Ascending aorta (tissue), 2 donors: Measurements from ENCODE around the gene FRMD4A. TPM values are rescaled to one million over a fixed set of nuclear protein-coding genes. Genes with fewer than 3 reads are reported as not detected.

Experiments
- DNase-seq, 2 donors: peaks; one replicate each; pipeline ENCODE4 v3.0.0-alpha.2; 2019; ENCODE audit warnings: low spot score in 2 of 2
- H3K27ac ChIP-seq, 2 donors: fragments of 200-600 bp; sonication (generic); one replicate each; pipeline ENCODE4 v1.5.1; 2016 to 2017; ENCODE audit warnings: mild to moderate bottlenecking in 1 of 2
- H3K27me3 ChIP-seq: fragments of 200-600 bp; sonication (generic); one replicate; pipeline ENCODE4 v1.5.1; 2017
- H3K36me3 ChIP-seq, 2 donors: fragments of 200-600 bp; sonication (generic); one replicate each; pipeline ENCODE4 v1.5.1; 2016
- H3K4me1 ChIP-seq, 2 donors: fragments of 200-600 bp; sonication (generic); one replicate each; pipeline ENCODE4 v1.5.1; 2016 to 2017; ENCODE audit warnings: mild to moderate bottlenecking in 1 of 2
- H3K4me3 ChIP-seq, 2 donors: fragments of 200-600 bp; sonication (generic); one replicate each; pipeline ENCODE4 v1.5.1; 2016 to 2017; ENCODE audit warnings: mild to moderate bottlenecking in 1 of 2
- H3K9me3 ChIP-seq, 2 donors: fragments of 200-600 bp; sonication (generic); one replicate each; pipeline ENCODE4 v1.5.1; 2016
- CTCF ChIP-seq, 3 experiments: fragments of 200-600 bp in 2 of 3; fragments of 450-650 bp in 1 of 3; sonication (generic) in 2 of 3; IDR thresholded peaks; one replicate each; pipeline ENCODE4 v1.5.1; 2016 to 2019; ENCODE audit warnings: antibody characterized with exemption in 3 of 3, mild to moderate bottlenecking in 1 of 3, moderate library complexity in 1 of 3
- intact Hi-C: fragments of 100-400 bp; cut with DNase I; formaldehyde crosslinking; loops from one replicate; pipeline ENCODE4 v1.15.1; 2023
- total RNA-seq: library from RNA; depleted of rRNA; stranded (reverse); fragments of >200 nt; gene quantifications from one replicate; pipeline ENCODE4 v1.1.0, GENCODE V29; 2016

FRMD4A gene
- total RNA-seq, 1 donor from 2014 or later: 108 TPM

- Histone ChIP-seq H3K4me3 (no peak overlapping the region), H3K27ac (no peak overlapping the region), H3K4me1 (no peaks in the 10 kb centered on the region), H3K27me3 (no peaks in the 10 kb centered on the region), H3K9me3 (peaks cover 0 to 3% of the 10 kb centered on the region in 2 donors), H3K36me3 (no peaks in the 10 kb centered on the region)
- intact Hi-C loops: no loop called here
- TF ChIP-seq CTCF (IDR thresholded peaks at IDR 0.05): no peak
- DNase-seq: no peak
These were observed 219.5 kb downstream of the FRMD4A start for GRCh38 chr10:14111208-14111607.

GRCh38 chr10:14106828-14107227 lies 223.9 kb downstream of the FRMD4A start:
- H3K27me3 ChIP-seq: no peaks in the 10 kb centered on the region
- H3K36me3 ChIP-seq: no peaks in the 10 kb centered on the region
- H3K4me1 ChIP-seq: no peaks in the 10 kb centered on the region
- no peak for DNase-seq
- no peak overlapping the region for H3K4me3 ChIP-seq
- intact Hi-C loops: no loop called here
- peaks cover 0 to 3% of the 10 kb centered on the region in 2 donors for H3K9me3 ChIP-seq
- H3K27ac ChIP-seq: no peak overlapping the region
- TF ChIP-seq CTCF (IDR thresholded peaks at IDR 0.05): no peak

- no peak for TF ChIP-seq CTCF (IDR thresholded peaks at IDR 0.05)
- H3K4me3 ChIP-seq: no peak overlapping the region
- H3K27ac ChIP-seq: no peak overlapping the region
- H3K9me3 ChIP-seq: peaks cover 0 to 3% of the 10 kb centered on the region in 2 donors
- no peaks in the 10 kb centered on the region for H3K4me1 ChIP-seq
- H3K27me3 ChIP-seq: no peaks in the 10 kb centered on the region
- DNase-seq: no peak
- intact Hi-C loops: no loop called here
- no peaks in the 10 kb centered on the region for H3K36me3 ChIP-seq
These were observed 228.7 kb downstream of the FRMD4A start for GRCh38 chr10:14102056-14102455.

- intact Hi-C loops: loop anchor here (10.0 kb wide), 1 partner anchor 435 kb away; no protein-coding TSS in a partner anchor
- H3K27ac ChIP-seq: no peak overlapping the region
These were observed 230.8 kb downstream of the FRMD4A start for GRCh38 chr10:14099885-14100284.

GRCh38 chr10:14093730-14094484 lies 236.8 kb downstream of the FRMD4A start:
- TF ChIP-seq CTCF (IDR thresholded peaks at IDR 0.05): peak in 2 of 3 experiments; percentile 33 to 44
- Histone ChIP-seq H3K27ac (no peak overlapping the region), H3K27me3 (no peaks in the 10 kb centered on the region), H3K36me3 (no peaks in the 10 kb centered on the region), H3K4me1 (no peaks in the 10 kb centered on the region), H3K4me3 (no peak overlapping the region), H3K9me3 (no peaks in the 10 kb centered on the region)
- DNase-seq: no peak
- intact Hi-C loops: loop anchor here (10.0 kb wide), 1 partner anchor 429 kb away; no protein-coding TSS in a partner anchor

More at GRCh38 chr10:14099885-14100284, 230.8 kb downstream of the FRMD4A start:
- Histone ChIP-seq H3K27me3 (no peaks in the 10 kb centered on the region), H3K4me1 (no peaks in the 10 kb centered on the region), H3K4me3 (no peak overlapping the region), H3K36me3 (no peaks in the 10 kb centered on the region), H3K9me3 (no peaks in the 10 kb centered on the region)
- no peak for TF ChIP-seq CTCF (IDR thresholded peaks at IDR 0.05)
- DNase-seq: no peak
